ENCODE results near the gene TPGS1. TPM values are rescaled to one million over a fixed set of nuclear protein-coding genes. Genes with fewer than 3 reads are reported as not detected.

TPGS1 gene
- total and polyA plus RNA-seq, 2 experiments from 2014 or later = 56.2 to 67.1 TPM

DNA sequence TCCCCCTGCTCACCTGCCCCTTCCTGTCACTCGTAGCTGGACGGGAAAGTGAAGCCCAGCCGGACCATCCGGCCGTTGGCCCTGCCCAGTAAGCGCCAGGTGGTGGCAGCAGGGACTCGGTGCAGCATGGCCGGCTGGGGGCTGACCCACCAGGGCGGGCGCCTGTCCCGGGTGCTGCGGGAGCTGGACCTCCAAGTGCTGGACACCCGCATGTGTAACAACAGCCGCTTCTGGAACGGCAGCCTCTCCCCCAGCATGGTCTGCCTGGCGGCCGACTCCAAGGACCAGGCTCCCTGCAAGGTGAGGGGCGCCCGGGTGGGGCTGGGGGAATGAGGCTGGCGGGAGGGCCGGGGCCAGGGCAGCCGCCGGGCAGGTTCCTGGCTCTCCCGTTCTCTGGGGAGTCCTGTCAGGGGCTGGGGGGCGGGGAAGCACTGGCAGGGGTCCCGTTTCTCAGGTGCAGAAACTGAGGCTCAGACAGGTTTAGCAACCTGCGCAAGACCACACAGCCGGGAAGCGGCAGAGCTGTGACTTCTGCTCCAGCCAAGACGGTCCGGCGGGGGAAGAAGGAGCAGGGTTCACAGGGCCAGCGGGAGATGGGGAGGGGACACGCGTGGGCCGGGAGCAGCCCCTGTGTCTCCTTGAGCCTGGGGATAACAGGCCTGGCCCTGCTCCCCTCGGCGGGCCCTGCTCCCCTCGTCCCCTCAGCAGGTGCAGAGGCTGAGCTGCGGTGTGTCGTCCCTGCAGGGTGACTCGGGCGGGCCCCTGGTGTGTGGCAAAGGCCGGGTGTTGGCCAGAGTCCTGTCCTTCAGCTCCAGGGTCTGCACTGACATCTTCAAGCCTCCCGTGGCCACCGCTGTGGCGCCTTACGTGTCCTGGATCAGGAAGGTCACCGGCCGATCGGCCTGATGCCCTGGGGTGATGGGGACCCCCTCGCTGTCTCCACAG lies 41.9 kb downstream of the TPGS1 start:
- no peak for DNase-seq (ENCODE audit: low read depth in 1 of 2, low spot score in 1 of 2)
- TF ChIP-seq, protein P1, sequence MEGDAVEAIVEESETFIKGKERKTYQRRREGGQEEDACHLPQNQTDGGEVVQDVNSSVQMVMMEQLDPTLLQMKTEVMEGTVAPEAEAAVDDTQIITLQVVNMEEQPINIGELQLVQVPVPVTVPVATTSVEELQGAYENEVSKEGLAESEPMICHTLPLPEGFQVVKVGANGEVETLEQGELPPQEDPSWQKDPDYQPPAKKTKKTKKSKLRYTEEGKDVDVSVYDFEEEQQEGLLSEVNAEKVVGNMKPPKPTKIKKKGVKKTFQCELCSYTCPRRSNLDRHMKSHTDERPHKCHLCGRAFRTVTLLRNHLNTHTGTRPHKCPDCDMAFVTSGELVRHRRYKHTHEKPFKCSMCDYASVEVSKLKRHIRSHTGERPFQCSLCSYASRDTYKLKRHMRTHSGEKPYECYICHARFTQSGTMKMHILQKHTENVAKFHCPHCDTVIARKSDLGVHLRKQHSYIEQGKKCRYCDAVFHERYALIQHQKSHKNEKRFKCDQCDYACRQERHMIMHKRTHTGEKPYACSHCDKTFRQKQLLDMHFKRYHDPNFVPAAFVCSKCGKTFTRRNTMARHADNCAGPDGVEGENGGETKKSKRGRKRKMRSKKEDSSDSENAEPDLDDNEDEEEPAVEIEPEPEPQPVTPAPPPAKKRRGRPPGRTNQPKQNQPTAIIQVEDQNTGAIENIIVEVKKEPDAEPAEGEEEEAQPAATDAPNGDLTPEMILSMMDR (IDR thresholded peaks at IDR 0.05; ENCODE audit: low read depth, low read length) = no peak

DNA sequence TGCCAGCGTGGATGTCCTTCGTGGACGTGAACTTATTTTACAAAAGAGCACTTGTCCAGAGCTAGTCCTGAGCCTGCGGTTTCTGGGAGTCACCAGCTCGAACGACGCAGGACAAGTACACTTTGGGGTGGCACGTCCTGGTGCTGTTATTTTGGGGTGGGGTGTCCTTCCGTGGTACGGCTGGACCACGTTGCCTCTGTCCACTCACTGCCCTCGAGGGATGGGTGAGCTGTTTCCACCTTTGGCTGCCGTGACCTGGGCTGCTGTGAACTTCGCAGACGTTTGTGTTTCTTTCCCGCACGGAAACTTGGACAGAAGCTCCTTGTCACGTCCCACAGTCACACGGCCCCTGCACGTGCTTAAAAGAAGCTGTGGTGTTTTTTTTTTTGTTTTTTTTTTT lies 47.5 kb downstream of the TPGS1 start:
- H3K27me3 ChIP-seq = no peaks in the 10 kb centered on the region
- TF ChIP-seq, protein P1 (IDR thresholded peaks at IDR 0.05; ENCODE audit: low read depth, low read length) = no peak
- no peak overlapping the region for H3K4me3 ChIP-seq
- no peak overlapping the region for H3K27ac ChIP-seq
- no peak for DNase-seq (ENCODE audit: low read depth in 1 of 2, low spot score in 1 of 2)
- H3K36me3 ChIP-seq = no peaks in the 10 kb centered on the region
- H3K9me3 ChIP-seq (ENCODE audit: low read depth) = no peaks in the 10 kb centered on the region
- H3K4me1 ChIP-seq (ENCODE audit: low read depth) = no peaks in the 10 kb centered on the region

More for the DNA sequence above, 41.9 kb downstream of the TPGS1 start:
- no peaks in the 10 kb centered on the region for H3K9me3 ChIP-seq (ENCODE audit: low read depth)
- no peaks in the 10 kb centered on the region for H3K27me3 ChIP-seq
- no peaks in the 10 kb centered on the region for H3K4me1 ChIP-seq (ENCODE audit: low read depth)
- no peak overlapping the region for H3K27ac ChIP-seq
- H3K4me3 ChIP-seq = no peak overlapping the region
- H3K36me3 ChIP-seq = no peaks in the 10 kb centered on the region

DNA sequence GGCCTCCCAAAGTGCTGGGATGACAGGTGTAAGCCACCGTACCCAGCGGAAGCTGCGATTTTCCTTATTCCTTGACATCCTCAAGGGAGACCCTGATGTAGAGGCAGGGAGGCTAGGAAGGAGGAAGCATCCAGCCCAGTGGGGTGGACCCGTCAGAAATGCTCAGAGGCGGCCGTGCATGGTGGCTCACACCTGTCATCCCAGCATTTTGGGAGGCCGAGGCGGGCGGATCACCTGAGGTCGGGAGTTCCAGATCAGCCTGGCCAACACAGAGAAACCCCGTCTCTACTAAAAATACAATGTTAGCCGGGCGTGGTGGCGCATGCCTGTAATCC lies 48.1 kb downstream of the TPGS1 start:
- no peaks in the 10 kb centered on the region for H3K27me3 ChIP-seq
- H3K4me3 ChIP-seq = no peak overlapping the region
- H3K36me3 ChIP-seq = no peaks in the 10 kb centered on the region
- no peaks in the 10 kb centered on the region for H3K9me3 ChIP-seq (ENCODE audit: low read depth)
- TF ChIP-seq, protein P1 (IDR thresholded peaks at IDR 0.05; ENCODE audit: low read depth, low read length) = no peak
- DNase-seq (ENCODE audit: low read depth in 1 of 2, low spot score in 1 of 2) = no peak
- H3K27ac ChIP-seq = no peak overlapping the region
- no peaks in the 10 kb centered on the region for H3K4me1 ChIP-seq (ENCODE audit: low read depth)

DNA sequence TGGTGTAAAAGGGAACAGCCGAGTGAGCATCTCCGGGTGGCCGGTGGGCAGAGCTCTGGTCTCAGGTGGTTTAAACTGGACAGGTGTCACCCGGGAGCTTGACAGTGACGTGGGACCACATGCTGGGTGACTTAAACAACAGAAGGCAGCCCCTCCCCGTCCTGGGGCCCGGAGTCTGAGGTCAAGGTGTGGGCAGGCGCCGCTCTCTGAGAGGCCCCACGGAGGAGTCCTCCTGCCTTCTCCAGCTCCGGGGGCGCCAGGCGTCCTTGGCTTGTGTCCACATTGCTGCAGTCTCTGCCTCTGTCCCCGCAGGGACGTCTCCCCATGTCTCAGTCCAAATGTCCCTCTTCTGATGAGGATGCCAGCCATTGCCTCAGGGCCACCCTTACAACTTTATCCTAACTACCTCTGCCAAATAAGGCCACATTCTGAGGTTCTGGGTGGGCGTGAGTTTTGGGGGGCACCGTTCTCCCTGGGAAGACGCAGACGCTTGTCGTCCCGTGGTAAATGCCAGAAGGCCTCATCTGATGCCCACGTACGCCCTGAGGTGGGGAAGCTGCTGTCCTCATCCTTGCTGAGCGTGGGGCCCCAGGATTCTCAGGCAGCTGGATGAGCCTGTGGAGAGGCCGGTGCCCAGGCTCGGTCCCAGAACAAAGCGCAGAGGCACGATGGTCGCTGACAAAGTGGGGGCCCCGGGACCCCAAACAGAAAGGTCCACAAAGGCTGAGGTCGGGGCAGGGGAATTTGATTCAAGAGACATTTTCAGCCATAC lies 49.5 kb downstream of the TPGS1 start:
- no peaks in the 10 kb centered on the region for H3K9me3 ChIP-seq (ENCODE audit: low read depth)
- H3K4me1 ChIP-seq (ENCODE audit: low read depth) = no peaks in the 10 kb centered on the region
- H3K4me3 ChIP-seq = no peak overlapping the region
- H3K27ac ChIP-seq = no peak overlapping the region
- TF ChIP-seq, protein P1 (IDR thresholded peaks at IDR 0.05; ENCODE audit: low read depth, low read length) = no peak
- no peaks in the 10 kb centered on the region for H3K36me3 ChIP-seq
- no peaks in the 10 kb centered on the region for H3K27me3 ChIP-seq
- no peak for DNase-seq (ENCODE audit: low read depth in 1 of 2, low spot score in 1 of 2)

DNA sequence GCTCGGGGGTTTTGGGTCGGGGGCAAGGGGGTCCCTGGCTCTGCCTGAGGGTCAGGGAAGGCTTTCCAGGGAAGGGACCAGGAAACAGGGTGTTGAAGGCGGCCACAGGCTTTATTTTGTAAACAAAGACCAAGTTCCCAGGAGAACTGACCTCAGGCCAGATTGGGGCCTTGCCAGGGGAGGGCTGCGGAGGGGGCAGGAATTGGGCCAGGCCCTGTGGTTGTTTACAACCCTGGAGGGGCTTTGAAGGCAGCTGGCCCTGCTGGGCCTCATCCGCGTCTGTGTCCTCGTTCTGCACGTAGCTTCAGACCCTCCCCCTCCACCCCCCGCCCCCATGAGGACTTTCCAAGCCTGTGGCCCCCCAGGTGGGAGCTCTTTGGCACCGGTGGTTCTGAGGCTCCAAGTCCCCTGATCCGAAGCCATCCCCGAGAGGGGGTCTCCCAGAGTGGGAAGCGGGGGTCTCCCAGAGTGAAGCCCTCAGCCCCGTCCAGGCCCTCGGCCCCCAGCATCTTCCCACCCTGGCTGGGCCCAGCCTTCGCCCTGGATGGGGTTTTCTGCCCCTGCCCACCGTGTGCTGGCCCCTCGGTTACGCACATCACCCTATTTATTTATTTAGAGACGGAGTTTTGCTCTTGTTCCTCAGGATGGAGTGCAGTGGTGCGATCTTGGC lies 51.6 kb downstream of the TPGS1 start:
- Histone ChIP-seq H3K27me3 (no peaks in the 10 kb centered on the region), H3K36me3 (no peaks in the 10 kb centered on the region), H3K27ac (no peak overlapping the region), H3K4me3 (no peak overlapping the region), H3K9me3 (ENCODE audit: low read depth) (no peaks in the 10 kb centered on the region), H3K4me1 (ENCODE audit: low read depth) (no peaks in the 10 kb centered on the region)
- DNase-seq (ENCODE audit: low read depth in 1 of 2, low spot score in 1 of 2) = peak in 1 of 2 donors; percentile 72
- TF ChIP-seq, protein P1 (IDR thresholded peaks at IDR 0.05; ENCODE audit: low read depth, low read length) = no peak

Data from cardiac muscle cell (in vitro differentiated cells and primary cell).